ENCODE results near the gene MOXD1. TPM values are rescaled to one million over a fixed set of nuclear protein-coding genes. Genes with fewer than 3 reads are reported as not detected.

MOXD1 gene
- total RNA-seq, 1 donor from 2014 or later: 0.75 TPM

DNA sequence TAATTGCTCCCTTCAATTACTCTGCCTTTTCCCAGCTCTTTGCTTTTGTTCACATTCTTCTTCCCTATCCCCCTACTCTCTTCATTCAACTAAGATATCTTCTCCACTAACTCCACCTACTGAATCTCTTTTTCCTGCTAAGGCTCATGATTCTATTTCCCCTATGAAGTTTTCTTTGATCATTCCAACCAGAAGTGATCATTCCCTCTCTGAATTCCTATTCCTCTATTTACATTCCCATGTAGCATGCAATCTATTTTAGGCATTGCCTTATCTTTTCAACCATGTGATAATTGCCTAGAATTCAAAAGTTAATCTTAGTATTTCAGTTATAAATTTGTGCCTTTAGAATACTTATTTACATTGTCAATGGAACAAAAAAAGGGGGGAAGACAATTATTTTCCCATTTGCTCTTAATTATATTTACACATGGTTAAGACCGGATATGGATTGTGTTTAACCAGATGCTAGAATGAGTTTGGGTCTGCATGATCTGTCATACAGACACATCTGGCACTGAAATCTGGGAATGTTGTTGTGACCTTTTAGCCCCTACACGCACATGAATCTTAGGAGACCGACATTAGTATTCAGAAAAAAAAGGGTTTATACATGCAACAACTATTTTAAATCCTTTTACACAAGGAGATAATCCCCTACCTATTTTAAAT is 20.8 kb downstream of the MOXD1 start:
- Histone ChIP-seq H3K4me3 (no peak overlapping the region), H3K27me3 (no peaks in the 10 kb centered on the region), H3K9me3 (no peaks in the 10 kb centered on the region), H3K27ac (no peak overlapping the region), H3K36me3 (no peaks in the 10 kb centered on the region), H3K4me1 (no peaks in the 10 kb centered on the region)
- DNase-seq (ENCODE audit: low spot score in 2 of 2): no peak
- intact Hi-C loops (cut with DNase I): no loop called here
- TF ChIP-seq, protein P1, sequence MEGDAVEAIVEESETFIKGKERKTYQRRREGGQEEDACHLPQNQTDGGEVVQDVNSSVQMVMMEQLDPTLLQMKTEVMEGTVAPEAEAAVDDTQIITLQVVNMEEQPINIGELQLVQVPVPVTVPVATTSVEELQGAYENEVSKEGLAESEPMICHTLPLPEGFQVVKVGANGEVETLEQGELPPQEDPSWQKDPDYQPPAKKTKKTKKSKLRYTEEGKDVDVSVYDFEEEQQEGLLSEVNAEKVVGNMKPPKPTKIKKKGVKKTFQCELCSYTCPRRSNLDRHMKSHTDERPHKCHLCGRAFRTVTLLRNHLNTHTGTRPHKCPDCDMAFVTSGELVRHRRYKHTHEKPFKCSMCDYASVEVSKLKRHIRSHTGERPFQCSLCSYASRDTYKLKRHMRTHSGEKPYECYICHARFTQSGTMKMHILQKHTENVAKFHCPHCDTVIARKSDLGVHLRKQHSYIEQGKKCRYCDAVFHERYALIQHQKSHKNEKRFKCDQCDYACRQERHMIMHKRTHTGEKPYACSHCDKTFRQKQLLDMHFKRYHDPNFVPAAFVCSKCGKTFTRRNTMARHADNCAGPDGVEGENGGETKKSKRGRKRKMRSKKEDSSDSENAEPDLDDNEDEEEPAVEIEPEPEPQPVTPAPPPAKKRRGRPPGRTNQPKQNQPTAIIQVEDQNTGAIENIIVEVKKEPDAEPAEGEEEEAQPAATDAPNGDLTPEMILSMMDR (IDR thresholded peaks at IDR 0.05): no peak

DNA sequence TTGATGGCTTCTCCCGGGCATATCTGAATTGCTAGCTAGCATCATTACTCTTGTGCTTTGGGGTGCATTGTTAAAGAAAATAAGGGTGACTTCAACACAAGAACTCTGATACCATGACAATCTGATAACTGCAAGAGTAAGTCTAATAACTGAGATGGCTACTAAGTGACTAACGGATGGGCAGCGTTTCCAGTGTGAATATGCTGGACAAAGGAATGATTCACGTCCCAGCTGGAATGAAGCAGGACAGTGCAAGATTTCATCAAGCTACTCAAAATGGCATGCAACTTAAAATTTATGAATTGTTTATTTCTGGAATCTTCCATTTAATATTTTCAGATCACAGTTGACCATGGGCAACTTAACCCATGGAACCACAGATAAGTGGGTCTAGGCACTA is 31.7 kb downstream of the MOXD1 start:
- H3K9me3 ChIP-seq: no peaks in the 10 kb centered on the region
- TF ChIP-seq, protein P1 (IDR thresholded peaks at IDR 0.05): no peak
- no peaks in the 10 kb centered on the region for H3K4me1 ChIP-seq
- no peak overlapping the region for H3K4me3 ChIP-seq
- intact Hi-C loops (cut with DNase I): no loop called here
- no peak for DNase-seq (ENCODE audit: low spot score in 2 of 2)
- no peak overlapping the region for H3K27ac ChIP-seq
- H3K27me3 ChIP-seq: no peaks in the 10 kb centered on the region
- H3K36me3 ChIP-seq: no peaks in the 10 kb centered on the region

DNA sequence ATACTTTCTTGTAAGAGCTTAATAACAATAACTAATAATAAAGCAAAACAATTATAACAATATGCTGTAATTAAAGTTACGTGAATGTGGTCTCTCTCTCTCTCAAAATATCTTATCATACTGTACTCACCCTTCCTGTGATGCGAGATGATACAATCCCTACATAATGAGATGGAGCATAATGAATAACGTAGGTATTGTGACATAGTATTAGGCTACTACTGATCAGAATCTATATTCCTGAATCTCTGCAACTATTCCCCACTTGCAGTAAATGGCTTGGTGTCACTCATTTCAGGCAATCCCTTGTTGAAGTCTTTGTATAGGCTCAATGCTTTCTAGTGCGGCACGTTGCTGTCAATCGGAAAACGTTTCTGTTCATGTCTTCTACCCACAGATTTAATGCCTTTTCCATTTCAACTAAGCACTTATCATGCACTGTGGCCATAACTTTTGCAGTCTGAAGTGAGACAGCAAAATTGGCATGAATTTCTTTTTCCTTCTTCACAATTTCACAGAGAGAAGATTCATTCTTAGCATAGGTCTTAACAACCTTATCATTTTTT is 32.3 kb downstream of the MOXD1 start:
- no peaks in the 10 kb centered on the region for H3K4me1 ChIP-seq
- TF ChIP-seq, protein P1 (IDR thresholded peaks at IDR 0.05): no peak
- no peaks in the 10 kb centered on the region for H3K9me3 ChIP-seq
- no peaks in the 10 kb centered on the region for H3K27me3 ChIP-seq
- H3K36me3 ChIP-seq: no peaks in the 10 kb centered on the region
- no peak overlapping the region for H3K4me3 ChIP-seq
- DNase-seq (ENCODE audit: low spot score in 2 of 2): no peak
- no peak overlapping the region for H3K27ac ChIP-seq
- intact Hi-C loops (cut with DNase I): no loop called here

DNA sequence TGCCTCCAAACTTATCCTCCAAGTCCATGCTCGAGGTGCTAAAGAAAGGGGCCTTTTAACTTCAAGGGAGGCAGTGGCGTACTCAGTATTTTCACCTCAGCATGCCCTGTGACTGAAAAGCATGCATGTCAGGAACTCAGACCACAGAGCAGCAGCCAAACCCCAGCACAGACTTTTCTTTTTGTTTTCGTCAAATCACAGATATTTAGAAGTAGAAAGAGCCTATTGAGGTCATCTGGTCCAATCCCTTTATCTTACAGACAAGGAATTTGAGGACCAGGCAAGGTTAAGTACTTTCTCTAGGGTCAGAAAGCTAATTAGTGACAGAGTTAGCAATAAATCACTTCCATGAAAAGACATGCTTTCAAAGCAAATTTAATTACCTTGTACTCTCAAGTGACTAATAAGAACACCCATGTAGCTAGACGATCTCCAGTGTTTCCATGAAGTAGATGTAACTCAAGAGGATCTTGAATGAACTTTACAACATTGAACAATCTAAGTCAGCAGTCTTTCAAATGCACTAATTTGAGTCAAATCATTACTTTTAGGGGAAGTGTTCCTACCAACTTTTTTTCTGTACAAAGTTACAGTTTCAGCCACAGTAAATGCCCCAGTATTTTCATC is 35.9 kb downstream of the MOXD1 start:
- intact Hi-C loops (cut with DNase I): no loop called here
- H3K27me3 ChIP-seq: no peaks in the 10 kb centered on the region
- H3K9me3 ChIP-seq: no peaks in the 10 kb centered on the region
- H3K36me3 ChIP-seq: no peaks in the 10 kb centered on the region
- H3K4me1 ChIP-seq: no peaks in the 10 kb centered on the region
- no peak overlapping the region for H3K27ac ChIP-seq
- H3K4me3 ChIP-seq: no peak overlapping the region
- no peak for DNase-seq (ENCODE audit: low spot score in 2 of 2)
- TF ChIP-seq, protein P1 (IDR thresholded peaks at IDR 0.05): no peak

DNA sequence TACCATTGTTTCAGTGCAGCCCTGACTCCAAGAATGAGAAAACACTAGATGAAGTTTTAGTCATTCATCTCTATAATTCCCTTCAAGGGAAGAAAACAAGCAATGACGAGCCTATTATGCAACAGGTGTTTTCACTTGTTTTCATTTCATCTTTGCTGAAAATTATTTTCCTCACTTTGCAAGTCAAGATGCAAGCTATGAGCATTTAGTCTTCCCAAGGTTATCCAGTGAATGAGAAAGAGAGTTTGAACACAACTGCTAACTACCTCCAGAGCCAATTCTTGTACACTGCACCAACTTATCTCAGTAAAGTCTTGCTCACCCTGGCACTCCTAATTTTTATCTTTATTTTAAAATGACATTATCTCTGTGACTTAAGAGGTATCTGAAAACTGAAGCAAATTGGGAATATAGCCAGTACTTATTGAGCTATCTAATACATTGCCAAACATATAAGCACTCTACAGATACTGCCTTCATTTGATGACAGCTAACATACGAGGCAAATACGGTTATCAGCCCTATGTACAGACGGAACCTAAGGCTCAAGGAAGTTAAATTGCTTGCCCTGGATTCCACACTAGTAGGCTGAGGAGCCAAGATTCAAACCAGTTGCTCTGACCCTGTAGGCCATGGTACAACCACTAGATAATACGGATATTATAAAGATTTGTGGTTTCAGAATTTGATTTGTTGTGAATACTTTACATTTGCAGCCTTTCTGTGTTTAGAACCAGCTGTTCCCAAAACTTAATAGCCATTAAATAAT is 36.8 kb downstream of the MOXD1 start:
- Histone ChIP-seq H3K27me3 (no peaks in the 10 kb centered on the region), H3K9me3 (no peaks in the 10 kb centered on the region), H3K4me3 (no peak overlapping the region), H3K36me3 (no peaks in the 10 kb centered on the region), H3K4me1 (no peaks in the 10 kb centered on the region), H3K27ac (no peak overlapping the region)
- DNase-seq (ENCODE audit: low spot score in 2 of 2): no peak
- intact Hi-C loops (cut with DNase I): no loop called here
- TF ChIP-seq, protein P1 (IDR thresholded peaks at IDR 0.05): no peak
